CD14-positive monocyte (primary cell): Measurements from ENCODE around the gene FNDC1. TPM values are rescaled to one million over a fixed set of nuclear protein-coding genes. Genes with fewer than 3 reads are reported as not detected.

Experiments
- DNase-seq, 3 donors: peaks; one replicate each; pipeline ENCODE4 v3.0.0-alpha.2; 2011 to 2022
- H2AFZ ChIP-seq: 2 replicates; pipeline ENCODE4 v1.6.0; 2012; ENCODE audit warnings: mild to moderate bottlenecking, low read depth, low read length, inconsistent platforms; ENCODE audit not compliant: insufficient read depth, poor library complexity, severe bottlenecking
- H3K27ac ChIP-seq, 2 donors: 1 replicate in 1 of 2; 2 replicates in 1 of 2; pipeline ENCODE4 v1.5.1; 2012 to 2013; ENCODE audit warnings: low read length in 2 of 2, control low read depth in 1 of 2, inconsistent platforms in 1 of 2, low read depth in 1 of 2, mild to moderate bottlenecking in 1 of 2
- H3K27me3 ChIP-seq, 2 donors: one replicate each; pipeline versions ENCODE4 v1.6.0 to v1.6.1; 2011 to 2013; ENCODE audit warnings: low read length in 2 of 2; ENCODE audit not compliant: control insufficient read depth in 2 of 2, insufficient read depth in 2 of 2
- H3K36me3 ChIP-seq, 2 donors: replicated peaks in 1 of 2; 1 replicate in 1 of 2; 2 replicates in 1 of 2; pipeline versions ENCODE4 v1.5.1 to v1.6.1; 2012 to 2013; ENCODE audit warnings: low read length in 2 of 2, control low read depth in 1 of 2, inconsistent platforms in 1 of 2, mild to moderate bottlenecking in 1 of 2; ENCODE audit not compliant: insufficient read depth in 2 of 2, control insufficient read depth in 1 of 2
- H3K4me1 ChIP-seq, 2 donors: 1 replicate in 1 of 2; 2 replicates in 1 of 2; pipeline versions ENCODE4 v1.5.1 to v1.6.1; 2012 to 2013; ENCODE audit warnings: low read length in 2 of 2, control low read depth in 1 of 2, inconsistent platforms in 1 of 2, mild to moderate bottlenecking in 1 of 2, moderate library complexity in 1 of 2; ENCODE audit not compliant: insufficient read depth in 2 of 2, control insufficient read depth in 1 of 2
- H3K4me2 ChIP-seq: replicated peaks from 2 replicates; pipeline ENCODE3; 2012; ENCODE audit warnings: low read length, moderate library complexity, mild to moderate bottlenecking; ENCODE audit not compliant: poor library complexity, severe bottlenecking; ENCODE audit errors: extremely low read depth
- H3K4me3 ChIP-seq, 3 experiments: fragments of 200-600 bp in 1 of 3; sonication (generic) in 1 of 3; replicated peaks in 1 of 3; 1 replicate in 2 of 3; 2 replicates in 1 of 3; pipeline ENCODE4 v1.5.1; 2011 to 2013; ENCODE audit warnings: low read length in 3 of 3, mild to moderate bottlenecking in 3 of 3, control low read depth in 2 of 3, low read depth in 2 of 3, inconsistent platforms in 1 of 3, moderate library complexity in 1 of 3
- H3K79me2 ChIP-seq: 2 replicates; pipeline ENCODE4 v1.6.0; 2012; ENCODE audit warnings: mild to moderate bottlenecking, control low read depth, inconsistent platforms, low read length, moderate library complexity; ENCODE audit not compliant: insufficient read depth
- H3K9ac ChIP-seq: 2 replicates; pipeline ENCODE4 v1.6.0; 2017; ENCODE audit warnings: low read length, mild to moderate bottlenecking; ENCODE audit not compliant: insufficient read depth, poor library complexity, severe bottlenecking
- H3K9me3 ChIP-seq, 2 donors: replicated peaks in 1 of 2; 1 replicate in 1 of 2; 2 replicates in 1 of 2; pipeline versions ENCODE4 v1.5.1 to v1.6.1; 2012 to 2013; ENCODE audit warnings: low read length in 2 of 2, control low read depth in 1 of 2; ENCODE audit not compliant: control insufficient read depth in 1 of 2, insufficient read depth in 1 of 2
- H4K20me1 ChIP-seq: 2 replicates; pipeline ENCODE4 v1.6.0; 2012; ENCODE audit warnings: mild to moderate bottlenecking, low read length, control low read depth, moderate library complexity; ENCODE audit not compliant: insufficient read depth
- H3K27ac Mint-ChIP-seq, 7 donors: one replicate each; pipeline ENCODE4 v1.8.0; 2020; ENCODE audit warnings: mild to moderate bottlenecking in 7 of 7, mixed read lengths in 7 of 7, moderate library complexity in 6 of 7, inconsistent platforms in 2 of 7
- H3K27me3 Mint-ChIP-seq, 3 donors: one replicate each; pipeline ENCODE4 v1.8.0; 2021 to 2022; ENCODE audit warnings: low read depth in 3 of 3, mild to moderate bottlenecking in 3 of 3, mixed read lengths in 3 of 3, moderate library complexity in 3 of 3, inconsistent platforms in 1 of 3
- H3K36me3 Mint-ChIP-seq, 2 donors: one replicate each; pipeline ENCODE4 v1.8.0; 2020; ENCODE audit warnings: mixed read lengths in 2 of 2, inconsistent platforms in 1 of 2, mild to moderate bottlenecking in 1 of 2
- H3K4me1 Mint-ChIP-seq: one replicate; pipeline ENCODE4 v1.8.0; 2020; ENCODE audit warnings: mild to moderate bottlenecking, mixed read lengths
- H3K4me3 Mint-ChIP-seq, 2 donors: one replicate each; pipeline ENCODE4 v1.8.0; 2020; ENCODE audit warnings: mild to moderate bottlenecking in 2 of 2, mixed read lengths in 2 of 2, moderate library complexity in 1 of 2
- H3K9me3 Mint-ChIP-seq, 7 donors: one replicate each; pipeline ENCODE4 v1.8.0; 2020 to 2022; ENCODE audit warnings: mixed read lengths in 7 of 7, mild to moderate bottlenecking in 6 of 7, moderate library complexity in 6 of 7, inconsistent platforms in 2 of 7
- CTCF ChIP-seq: fragments of 200-600 bp; IDR thresholded peaks from one replicate; pipeline ENCODE4 v1.8.0; 2022; ENCODE audit warnings: antibody characterized with exemption, mild to moderate bottlenecking
- WGBS: methylation state at CpG from one replicate; pipeline ENCODE4 v1.1.5; 2013; ENCODE audit warnings: missing lambda C conversion rate; ENCODE audit not compliant: insufficient coverage; 5-methylcytosine and 5-hydroxymethylcytosine counted together
- intact Hi-C, 2 donors: fragments of 100-400 bp; cut with micrococcal nuclease; formaldehyde crosslinking; loops; one replicate each; pipeline versions ENCODE4 v1.15.0 to v1.15.1; 2023
- polyA minus RNA-seq: library from RNA; depleted of rRNA, polyadenylated mRNA; stranded (reverse); fragments of >200 nt; gene quantifications from 2 replicates; pipeline ENCODE4 v1.2.3, GENCODE V29; 2012
- polyA plus RNA-seq, 3 donors: library from polyadenylated mRNA; depleted of rRNA in 1 of 3; unstranded in 2 of 3; stranded (reverse) in 1 of 3; fragments of 300-500 nt in 2 of 3; fragments of >200 nt in 1 of 3; fragmentation: Illumina TruSeq in 2 of 3; gene quantifications; 1 replicate in 2 of 3; 2 replicates in 1 of 3; pipeline ENCODE4 v1.2.3, GENCODE V29; 2012 to 2021
- total RNA-seq, 12 experiments: library from RNA in 1 of 12; stranded (reverse) in 1 of 12; fragments of 120-200 nt in 1 of 12; gene quantifications; one replicate each; pipeline ENCODE4 v1.2.4 and lab custom pipeline; 2013 to 2026; ENCODE audit warnings: mixed read lengths in 6 of 12, inconsistent platforms in 1 of 12

Gene FNDC1
- total RNA-seq (2013) = 0.02 TPM
- polyA plus RNA-seq (not detected), polyA minus RNA-seq (not detected in 2 replicates), total RNA-seq (lab: John Stamatoyannopoulos, UW) (0 to 2.1 (median 0.10) reads per million in 11 experiments)

- peak within 1 kb of the TSS; percentile 56 for H2AFZ ChIP-seq
- peak in 2 of 3 donors; percentile 16 to 33 for DNase-seq
- intact Hi-C loops = loop anchor here in 1 of 2 donors (2.0 kb wide), 1 partner anchor 486 kb away; no protein-coding TSS in a partner anchor
- peaks cover 61 to 81% of the 10 kb centered on the region in 2 donors for H3K27me3 ChIP-seq
- no peaks in the 10 kb centered on the region for H3K36me3 ChIP-seq
- peaks cover 20% of the 10 kb centered on the region for H3K4me1 Mint-ChIP-seq
- H3K9ac ChIP-seq = no peak within 1 kb of the TSS
- peak within 1 kb of the TSS in 1 of 7 donors; percentile 42 for H3K27ac Mint-ChIP-seq
- H3K27ac ChIP-seq = no peak within 1 kb of the TSS
- H3K4me1 ChIP-seq = peaks cover 12 to 16% of the 10 kb centered on the region in 2 donors
- peak within 1 kb of the TSS in 2 of 3 experiments; percentile 15 to 65 for H3K4me3 ChIP-seq
- H3K4me3 Mint-ChIP-seq = peak within 1 kb of the TSS; percentile 73 to 89
- TF ChIP-seq CTCF = no peak
- no peaks in the 10 kb centered on the region for H4K20me1 ChIP-seq
- peaks cover 0 to 15% (median 5%) of the 10 kb centered on the region in 7 donors for H3K9me3 Mint-ChIP-seq
- WGBS = 2% methylated on average over 51 of the region's 59 CpGs
- H3K79me2 ChIP-seq = no peaks in the 10 kb centered on the region
- peak within 1 kb of the TSS; percentile 67 for H3K4me2 ChIP-seq
- peaks cover 0 to 23% of the 10 kb centered on the region in 2 donors for H3K9me3 ChIP-seq
- peaks cover 74 to 87% (median 75%) of the 10 kb centered on the region in 3 donors for H3K27me3 Mint-ChIP-seq
- H3K36me3 Mint-ChIP-seq = no peaks in the 10 kb centered on the region
Observed at GRCh38 chr6:159169193-159169555, at the start of gene FNDC1. Gene FNDC1 (plus strand): TSS chr6:159169400. CDS start chr6:159169597, 197 bp downstream.

GRCh38 chr6:159119791-159120190 is 49.4 kb upstream of the FNDC1 start:
- H3K4me1 ChIP-seq = peaks cover 89 to 91% of the 10 kb centered on the region in 2 donors
- Mint-ChIP-seq H3K36me3 (peaks cover 3 to 16% of the 10 kb centered on the region in 2 donors), H3K27me3 (peaks cover 0 to 4% (median 0%) of the 10 kb centered on the region in 3 donors), H3K9me3 (peaks cover 0 to 10% (median 7%) of the 10 kb centered on the region in 7 donors), H3K27ac (peak overlapping the region; percentile 99 to 100 (median 100)), H3K4me3 (peak overlapping the region; percentile 24 to 67), H3K4me1 (peaks cover 86% of the 10 kb centered on the region)
- H2AFZ ChIP-seq = peak overlapping the region; percentile 33
- intact Hi-C loops = loop anchor here (2.0 to 10.0 kb wide), 4 partner anchors 15 to 325 kb away; partner anchors contain the start of gene TAGAP (in 1 of the 2)
- no peaks in the 10 kb centered on the region for H4K20me1 ChIP-seq
- peak overlapping the region in 1 of 3 experiments; percentile 58 for H3K4me3 ChIP-seq
- peak overlapping the region; percentile 97 to 99 for H3K27ac ChIP-seq
- DNase-seq = peak; percentile 79 to 96 (median 82)
- 0% methylated on average over 7 of the region's 7 CpGs for WGBS
- peaks cover 11% of the 10 kb centered on the region for H3K79me2 ChIP-seq
- peak overlapping the region; percentile 51 for H3K9ac ChIP-seq
- no peaks in the 10 kb centered on the region for H3K36me3 ChIP-seq
- no peak for TF ChIP-seq CTCF
- H3K9me3 ChIP-seq = no peaks in the 10 kb centered on the region
- H3K27me3 ChIP-seq = no peaks in the 10 kb centered on the region
- peak overlapping the region; percentile 56 for H3K4me2 ChIP-seq
